NCI-H128 (cell line): ENCODE results near the gene KIF12.
"Not testable (repeated sequence)": the region's sequence is repeated elsewhere in the genome, so short reads cannot be mapped to it uniquely, and the experiment has no call there.

Experiments used
- DNase-seq: peaks from one replicate; lab custom pipeline; 2025; ENCODE audit not compliant: unreplicated experiment; lab: John Stamatoyannopoulos, UW

The KIF12 gene

DNA sequence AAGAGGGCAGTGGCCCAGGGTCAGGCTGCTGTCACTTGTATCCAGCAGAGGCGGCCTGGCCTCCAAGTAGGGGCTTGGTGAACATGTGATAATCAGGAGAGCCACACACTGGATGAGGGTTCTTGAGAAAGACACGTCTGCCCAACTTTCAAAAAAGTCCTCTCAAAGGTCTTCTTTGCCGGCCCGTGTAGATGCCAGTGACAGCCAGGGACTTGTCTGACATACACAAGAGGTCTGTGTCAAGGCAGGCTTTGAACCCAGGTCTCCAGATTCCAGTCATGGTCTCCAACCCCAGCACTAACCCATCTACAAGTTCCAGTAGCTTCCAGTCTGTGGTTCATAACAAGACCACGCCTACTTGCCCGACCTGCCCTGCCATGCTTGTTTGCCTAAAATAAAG is 13.1 kb downstream of the KIF12 start:
- DNase-seq, result no peak

DNA sequence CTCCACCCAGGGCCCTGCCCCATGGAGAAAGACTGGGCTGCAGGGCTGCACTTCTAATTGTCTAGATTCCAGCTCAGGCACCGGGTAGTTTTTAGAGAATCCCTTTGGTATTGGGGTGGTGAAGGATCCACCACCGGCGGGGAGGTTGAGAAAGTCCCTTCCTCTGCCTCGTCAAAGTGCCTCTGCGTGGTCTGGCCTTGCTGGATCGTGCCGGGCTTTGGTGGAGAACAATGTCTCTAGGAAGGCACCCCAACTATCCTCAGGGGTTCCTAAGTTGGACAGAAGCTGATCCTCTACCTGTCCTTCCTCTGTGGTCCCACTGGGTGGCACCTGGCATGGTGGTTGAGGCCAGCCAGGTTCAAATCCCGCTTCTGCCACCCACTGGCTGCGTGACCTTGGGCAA is 13.7 kb downstream of the KIF12 start:
- DNase-seq, result no peak

DNA sequence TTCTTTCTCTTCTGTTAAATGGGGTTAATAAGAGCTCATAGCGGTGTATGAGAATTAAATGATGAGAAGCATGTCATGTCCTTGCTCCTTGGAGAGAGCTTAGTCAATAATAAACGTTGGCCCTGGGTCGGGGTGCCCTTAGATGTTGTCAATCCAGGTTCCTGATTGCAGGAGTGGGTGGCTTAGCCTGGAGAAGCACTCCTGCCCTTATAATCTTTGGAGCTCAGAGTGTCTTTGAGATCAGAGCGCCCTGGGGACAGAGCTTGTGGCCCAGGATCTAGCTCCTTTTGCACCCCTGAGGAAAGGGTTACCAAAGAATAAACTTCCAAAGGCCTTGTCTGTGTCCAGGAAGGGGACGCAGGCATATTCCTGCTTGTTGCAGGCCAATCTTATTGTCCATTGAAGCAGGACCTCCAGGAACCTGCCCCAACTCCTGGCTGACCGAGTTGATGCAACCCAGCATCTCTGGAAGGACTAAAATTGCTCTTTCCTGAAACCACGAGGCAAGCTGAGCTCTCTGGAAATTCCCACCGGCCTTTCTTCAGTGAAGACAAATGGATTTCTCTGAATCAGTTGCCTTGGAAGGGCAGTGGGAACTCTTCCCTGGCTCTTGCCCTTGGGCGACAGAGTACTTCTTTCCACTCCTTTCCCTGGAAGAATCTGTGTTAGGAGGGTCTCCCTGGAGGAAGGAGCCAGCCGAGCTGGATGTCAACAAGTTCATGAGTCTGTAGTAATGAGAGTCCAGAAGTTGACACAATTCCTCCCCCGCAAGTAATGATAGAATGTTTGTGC is 14.6 kb downstream of the KIF12 start:
- DNase-seq, result no peak

DNA sequence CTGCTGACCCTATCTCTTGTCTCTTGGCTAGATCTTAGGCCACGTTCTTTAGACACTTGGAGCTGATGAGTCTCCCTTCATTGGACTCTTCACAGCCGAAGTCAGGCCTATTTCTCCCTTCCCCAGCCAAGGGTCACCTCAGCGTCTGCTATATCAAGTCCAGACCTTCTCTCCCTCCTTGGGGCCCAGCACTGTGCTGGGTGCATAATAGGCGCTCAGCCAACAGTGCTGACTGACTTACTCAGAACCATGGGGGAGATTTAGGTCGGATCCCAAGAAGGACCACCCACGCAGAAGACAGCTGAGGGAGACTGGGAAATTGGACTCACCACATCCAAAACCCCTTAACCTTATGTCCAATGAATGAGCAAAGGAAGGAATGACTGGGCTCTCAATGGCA is 15.4 kb downstream of the KIF12 start:
- DNase-seq, result no peak

DNA sequence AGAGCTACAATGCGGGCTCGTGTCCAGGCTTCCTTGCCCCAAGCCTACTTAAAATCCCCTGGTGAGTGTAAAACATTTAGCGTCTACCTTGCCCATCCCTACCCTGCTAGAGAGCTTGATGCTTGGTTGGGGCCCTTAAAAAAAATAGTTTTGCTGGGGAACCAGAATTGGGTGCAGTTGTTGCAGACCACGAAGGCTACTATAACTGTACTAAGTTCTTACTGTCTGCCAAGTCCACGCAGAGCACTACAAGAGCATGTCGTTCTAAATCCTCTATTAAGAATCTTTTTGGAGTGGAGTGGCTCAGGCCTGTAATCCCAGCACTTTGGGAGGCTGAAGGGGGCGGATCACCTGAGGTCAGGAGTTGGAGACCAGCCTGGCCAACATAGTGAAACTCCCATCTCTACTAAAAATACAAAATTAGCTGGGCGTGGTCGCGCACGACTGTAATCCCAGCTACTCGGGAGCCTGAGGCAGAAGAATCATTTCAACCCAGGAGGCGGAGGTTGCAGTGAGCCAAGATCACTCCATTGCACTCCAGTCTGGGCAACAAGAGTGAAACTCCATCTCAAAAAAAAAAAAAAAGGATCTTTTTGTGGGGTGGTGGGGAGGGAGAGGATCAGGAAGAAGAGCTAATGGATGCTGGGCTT is 16.2 kb downstream of the KIF12 start:
- not testable (repeated sequence) for DNase-seq

DNA sequence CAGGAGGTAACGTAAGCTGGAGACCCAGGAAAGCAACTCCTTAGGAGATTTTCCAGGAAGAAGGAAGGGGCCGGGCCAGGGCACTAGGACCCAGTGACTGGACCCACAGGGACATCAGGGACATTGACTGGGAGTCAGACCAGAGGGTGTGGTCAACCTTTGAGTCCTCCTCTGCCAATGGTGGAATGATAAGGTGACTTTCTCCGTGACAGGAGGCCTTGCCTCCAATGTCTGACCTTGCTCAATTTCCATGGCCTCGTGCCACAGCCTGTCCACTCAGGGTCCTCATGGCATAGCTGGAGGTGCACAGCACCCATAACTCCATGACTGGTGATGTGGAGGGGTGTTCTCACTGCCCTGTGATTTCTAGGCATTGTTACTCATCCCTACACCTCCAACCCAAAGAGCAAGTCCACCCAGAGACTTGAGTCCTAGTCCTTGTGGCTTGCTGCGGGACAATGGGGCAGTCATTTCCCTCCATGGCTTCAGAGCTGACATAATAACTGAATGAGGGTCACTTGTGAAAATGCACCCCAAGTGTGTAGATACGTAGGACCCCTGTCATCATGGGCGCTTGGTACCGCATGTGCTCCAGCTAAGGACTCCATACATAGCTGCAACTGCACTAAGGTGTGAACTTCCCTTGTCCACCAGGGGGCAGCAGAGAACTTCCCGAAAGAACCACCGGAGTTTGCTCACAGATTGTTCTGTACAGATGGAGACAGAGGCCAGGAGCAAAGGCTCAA is 16.9 kb downstream of the KIF12 start:
- DNase-seq, result peak; percentile 79

DNA sequence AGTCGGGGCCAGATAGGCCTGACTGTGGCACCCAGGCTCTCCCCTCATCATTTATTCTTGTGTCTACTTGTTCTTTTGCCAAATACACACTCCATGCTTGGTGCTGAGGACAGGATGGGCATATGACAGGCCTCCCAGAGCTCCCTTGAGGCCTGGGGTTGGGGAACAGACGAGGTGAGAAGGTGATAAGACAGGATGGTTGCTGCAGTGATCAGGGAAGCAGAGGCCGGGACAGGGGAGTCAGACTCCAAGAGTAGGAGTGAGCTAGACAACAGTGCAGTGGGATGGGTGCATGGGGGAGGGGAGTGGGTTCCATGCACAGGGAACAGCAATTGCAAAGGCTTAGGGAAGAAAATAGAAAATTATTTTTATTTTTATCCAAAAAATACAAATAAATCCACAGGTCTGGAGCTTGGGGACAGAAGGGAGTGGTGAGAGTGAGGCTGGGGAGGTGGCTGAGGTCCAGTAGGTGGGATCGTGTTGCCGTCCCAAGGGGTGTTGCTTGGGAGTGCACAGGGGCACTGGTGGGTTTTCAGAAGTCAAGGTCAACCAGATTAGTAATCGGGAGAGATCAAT is 17.6 kb downstream of the KIF12 start:
- DNase-seq, result no peak

DNA sequence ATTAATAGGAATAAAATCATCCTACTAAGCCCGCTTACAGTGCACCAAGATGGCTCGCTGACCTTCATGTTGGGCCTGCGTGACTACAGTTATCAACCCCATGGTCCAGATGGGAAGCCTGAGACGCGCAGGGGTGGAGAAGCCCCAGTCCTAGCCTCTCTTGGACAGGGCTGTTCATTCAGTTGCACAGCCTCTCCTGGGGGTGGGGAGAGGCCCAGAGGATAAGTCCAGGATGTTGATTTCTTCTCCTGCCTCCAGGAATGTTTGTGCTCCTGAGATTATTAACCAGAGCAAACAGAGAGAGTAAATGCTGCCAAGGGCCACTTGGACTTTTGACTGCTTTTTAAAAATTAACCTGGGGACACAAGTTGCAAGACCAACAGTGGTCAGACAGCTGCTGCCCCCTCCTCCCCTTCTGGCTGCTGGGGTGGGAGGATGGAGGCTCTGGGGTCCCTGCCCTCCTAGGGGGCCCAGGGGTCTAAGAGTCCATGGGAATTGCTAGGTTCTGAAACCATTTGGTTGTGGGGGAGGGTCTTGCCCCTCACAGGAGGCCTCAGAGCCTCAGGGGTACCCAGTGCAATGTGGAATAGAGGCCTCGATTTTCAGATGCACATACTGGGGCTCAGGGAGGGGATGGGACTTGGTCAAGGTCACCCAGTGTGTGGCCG is 18.2 kb downstream of the KIF12 start:
- no peak for DNase-seq

DNA sequence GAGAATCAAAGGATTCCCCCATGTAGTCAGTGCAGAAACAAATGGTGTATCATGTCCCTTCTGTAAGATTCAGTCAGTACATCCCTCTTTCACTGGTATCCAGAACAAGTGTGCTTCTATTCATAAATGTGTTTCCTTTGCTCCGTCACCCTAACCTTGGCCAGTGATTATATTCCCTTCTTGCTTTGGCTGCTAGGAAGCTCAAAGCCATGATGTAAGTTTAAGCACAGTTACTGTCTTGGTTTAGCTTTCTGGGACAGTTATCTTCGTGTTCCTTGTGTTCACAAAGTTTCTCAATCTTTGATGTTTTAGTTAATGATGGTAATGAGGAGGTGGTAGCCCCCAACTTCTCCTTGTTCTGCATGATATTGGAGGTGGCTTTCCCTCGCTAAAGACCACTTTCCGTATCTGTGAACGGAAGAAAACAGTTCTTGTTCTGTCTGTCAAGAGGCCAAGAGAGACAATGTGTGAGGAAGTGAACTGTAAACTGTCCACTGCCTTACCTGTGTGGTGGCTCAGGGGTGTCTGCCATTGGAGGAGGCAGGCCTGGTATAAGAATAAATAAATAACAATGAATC is 18.8 kb downstream of the KIF12 start:
- DNase-seq, result no peak

DNA sequence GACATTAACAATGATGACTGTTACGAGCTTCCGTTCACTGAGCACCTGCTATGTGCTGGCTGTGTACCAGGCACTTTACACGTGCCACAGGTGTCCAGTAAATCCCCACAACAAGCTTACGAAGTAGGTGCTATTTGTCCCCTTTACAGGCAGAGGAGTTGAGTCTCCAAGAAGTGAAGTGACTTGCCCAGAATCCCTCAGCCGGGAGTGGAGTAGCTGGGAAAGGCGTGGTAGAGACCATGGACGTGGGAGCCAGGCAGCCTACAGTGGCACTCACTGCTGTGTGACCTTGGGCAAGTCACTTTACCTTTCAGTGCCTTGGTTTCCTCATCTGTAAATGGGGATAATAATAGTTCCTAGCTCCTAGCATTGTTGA is 20.3 kb downstream of the KIF12 start:
- no peak for DNase-seq

DNA sequence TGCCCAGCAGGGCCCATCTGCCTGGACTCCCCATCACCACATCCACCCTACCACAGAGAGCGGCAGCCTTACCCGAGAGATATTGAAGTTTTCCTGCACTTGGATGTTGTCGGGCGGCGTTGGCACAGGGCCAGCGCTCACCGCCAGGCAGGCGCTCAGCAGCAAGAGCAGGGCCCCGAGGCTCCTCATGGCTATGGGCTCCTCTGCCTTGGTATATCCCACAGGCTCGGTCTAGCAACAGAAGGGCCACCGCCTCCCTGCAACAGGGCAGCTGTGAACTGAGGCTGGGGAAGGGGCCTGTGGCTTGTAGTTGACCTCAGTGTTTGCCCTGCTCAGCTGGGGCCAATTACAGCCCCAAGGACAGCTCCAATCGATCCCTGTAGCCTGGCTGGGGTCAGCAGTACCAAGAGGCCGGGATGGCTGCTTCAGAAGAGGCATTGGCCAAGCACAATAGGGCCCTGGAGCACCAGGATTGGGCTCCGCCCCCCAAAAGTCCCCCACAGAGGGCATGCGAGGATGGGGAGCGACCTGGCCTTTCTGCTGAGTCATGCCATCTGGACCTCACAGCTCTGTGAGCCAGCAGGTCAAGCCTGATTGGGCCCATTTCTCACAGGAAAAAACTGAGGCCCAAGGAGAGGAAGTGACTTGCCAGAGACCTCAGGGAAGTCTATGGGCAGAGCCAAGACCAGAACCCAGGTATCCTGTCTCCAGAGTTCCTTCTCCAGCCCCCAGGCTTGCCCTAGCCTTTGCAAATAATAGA is 20.9 kb downstream of the KIF12 start, which contains the start of gene AMBP:
TSS of gene AMBP (minus strand) at position 280 of the 760 bp plus-strand sequence. CDS start at position 189, 91 bp downstream.
- DNase-seq, result no peak

DNA sequence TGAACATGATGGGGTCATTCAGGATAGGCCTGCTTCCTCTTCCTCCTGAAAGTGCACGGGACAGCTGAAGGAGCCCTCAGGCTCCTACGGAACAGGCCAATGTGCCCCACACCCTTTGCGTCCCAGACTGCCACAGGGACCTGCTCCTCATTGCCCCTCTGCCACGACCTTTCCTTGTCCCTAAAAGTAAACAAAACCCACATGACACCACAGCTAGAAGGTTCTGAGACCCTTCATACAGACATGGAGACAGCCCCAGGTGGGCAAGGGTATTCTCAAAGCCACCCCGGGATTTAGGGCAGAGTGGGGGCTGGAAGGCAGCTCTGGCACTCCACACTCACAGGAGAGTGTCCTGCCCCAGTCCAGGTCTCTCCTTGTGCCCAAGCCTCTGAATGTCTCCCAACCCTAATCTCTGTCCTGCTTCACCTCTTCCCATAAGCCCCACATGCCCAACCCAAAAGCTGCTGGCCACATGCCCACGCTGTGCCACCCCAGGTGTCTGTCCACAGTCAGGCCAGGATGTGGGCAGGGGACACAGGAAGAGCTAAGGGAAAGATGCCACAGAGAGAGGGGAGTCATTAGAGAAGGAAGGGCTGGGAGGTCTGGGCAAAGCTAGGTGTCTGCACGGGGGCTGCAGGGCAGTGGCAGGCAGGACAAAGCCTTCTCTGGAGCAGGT is 21.8 kb downstream of the KIF12 start:
- DNase-seq, result no peak

DNA sequence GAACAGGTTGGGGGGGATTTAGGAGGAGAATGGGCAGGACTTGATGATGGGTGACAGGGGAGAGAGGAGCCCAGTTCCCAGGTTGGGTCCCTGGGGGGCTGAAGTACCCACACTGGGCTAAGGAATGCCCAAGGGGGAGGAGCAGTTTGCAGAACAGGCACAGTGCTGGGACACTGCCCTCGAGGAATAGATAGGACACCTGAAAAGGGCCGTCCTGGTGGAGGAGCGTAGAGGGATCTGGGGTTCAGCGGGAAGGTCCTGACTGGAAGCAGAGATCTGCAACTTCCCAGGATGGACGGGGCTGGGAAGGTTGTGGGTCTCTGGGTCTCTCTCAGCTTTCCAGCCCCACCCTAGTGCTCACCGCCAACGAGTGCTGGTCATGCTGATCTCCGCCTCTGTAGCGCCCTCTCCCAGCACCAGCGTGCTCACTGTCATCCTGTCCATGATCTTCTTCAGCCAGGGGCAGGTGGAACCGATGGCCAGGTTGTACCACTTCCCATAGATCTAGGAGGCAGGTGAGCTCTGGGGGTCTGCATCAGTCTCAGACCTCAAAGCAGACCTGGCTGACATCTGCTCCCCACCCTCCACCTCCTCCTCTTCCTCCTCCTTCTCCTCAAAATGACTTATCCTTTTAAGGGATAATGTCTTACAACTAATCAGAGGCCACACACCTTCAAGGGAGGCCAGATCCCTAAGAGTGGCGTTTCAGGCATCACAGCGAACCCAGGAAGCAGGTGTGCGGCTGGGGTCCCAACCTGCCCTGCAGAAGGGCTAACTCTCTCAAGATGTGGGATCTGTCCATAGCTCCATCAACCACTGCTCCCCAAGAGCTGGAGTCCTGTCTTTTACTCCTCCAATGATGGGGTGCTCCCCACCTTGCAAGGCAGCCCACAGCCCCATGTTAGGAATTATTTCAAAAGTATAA is 22.6 kb downstream of the KIF12 start:
- no peak for DNase-seq

DNA sequence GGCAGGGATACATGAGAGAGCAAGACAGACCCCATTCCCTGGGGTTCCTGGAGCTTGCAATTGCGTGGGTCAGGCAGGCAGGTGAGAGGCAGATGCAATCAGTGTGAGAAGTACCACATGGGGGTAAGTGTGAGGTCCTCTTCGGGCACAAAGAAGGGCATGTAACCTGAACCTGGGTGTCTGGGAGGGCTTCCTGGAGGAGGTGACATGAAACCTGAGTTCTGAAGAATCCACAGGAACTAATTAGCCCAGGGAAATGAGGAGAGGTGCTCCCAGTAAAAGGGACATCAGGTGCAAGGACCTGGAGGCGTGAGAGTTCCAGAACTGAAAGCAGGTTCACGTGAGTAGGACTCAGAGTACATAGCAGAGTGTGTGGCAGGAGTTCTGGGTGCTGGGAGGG is 23.5 kb downstream of the KIF12 start:
- DNase-seq, result no peak

DNA sequence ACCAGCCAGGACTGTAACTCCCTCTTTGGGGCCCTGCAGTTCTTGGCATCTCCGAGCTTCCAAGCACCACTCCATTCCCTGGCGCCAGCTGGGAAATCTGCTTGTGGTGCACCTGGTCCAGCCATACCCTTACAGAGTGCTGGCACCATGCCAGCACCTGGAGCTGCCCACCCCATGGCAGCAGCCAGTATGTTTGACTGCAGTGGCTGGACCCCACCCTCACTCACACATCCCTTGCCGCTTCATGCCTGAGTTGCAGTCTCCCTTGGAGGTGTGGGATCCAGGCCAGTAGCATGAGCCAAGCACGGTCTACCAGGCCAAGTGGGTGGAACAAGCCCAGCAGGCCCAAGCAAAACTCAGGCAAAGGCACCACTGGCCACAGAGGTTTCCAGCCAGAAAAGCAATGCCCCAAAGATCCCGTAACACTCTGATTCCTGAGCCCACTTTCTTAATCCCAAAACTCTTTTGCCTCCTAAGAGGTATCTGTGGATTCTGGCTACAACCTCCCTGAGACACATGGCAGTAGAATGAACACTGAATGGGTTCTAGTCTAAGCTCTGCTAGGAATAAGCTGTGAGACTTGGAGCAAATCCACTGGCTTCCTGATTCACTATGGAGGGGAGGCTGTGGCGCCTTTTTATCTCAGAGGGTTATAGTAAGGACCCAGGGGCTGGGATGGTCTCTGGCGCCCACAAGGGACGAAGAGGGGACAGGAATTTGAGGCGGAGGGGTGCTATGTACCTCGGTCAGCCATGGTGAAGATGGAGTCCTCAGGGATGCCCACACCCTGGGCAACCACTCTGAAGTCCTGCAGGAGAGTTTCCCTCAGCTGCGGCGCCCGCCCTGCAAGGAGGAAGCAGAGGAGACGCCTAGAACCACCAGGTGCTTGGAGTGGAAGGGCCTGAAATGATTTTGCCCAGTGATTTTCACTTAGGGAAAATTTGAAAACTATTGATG is 26.6 kb downstream of the KIF12 start:
- no peak for DNase-seq

DNA sequence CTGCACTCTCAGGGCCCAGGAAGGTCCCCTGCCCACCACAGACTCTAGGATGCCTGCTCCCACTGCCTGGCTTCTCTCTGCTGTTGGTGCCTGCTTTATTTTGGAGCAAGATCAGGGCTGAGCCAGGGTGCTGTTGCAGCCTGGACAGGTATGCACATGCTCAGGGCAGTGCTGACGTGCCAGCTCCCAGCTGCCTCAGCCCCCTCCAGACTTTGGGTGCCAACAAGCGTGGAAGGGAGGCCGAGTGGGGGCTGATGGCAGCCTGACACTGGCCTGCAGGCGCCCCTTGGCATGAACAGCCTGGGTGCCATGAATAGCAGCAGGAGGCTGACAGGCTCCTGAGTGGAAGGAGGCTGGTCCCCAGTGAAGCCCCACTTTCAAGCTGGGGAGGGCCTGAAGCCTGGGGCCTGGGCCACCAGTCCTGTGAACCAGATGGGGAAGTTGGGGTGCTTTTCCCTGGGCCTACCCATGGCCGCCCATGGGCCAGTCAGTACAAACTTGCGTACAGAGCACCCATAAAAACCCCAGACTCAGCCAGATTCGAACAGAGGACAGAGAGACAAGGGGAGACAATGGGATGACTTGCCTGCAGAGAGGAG is 27.8 kb downstream of the KIF12 start:
- DNase-seq, result no peak
